Iris pigment epithelial cell (primary cell): ENCODE results near the gene ATF7.
A peak's percentile ranks its signal among the peaks of the same experiment; 100 is the strongest.
"Not testable (repeated sequence)": the region's sequence is repeated elsewhere in the genome, so short reads cannot be mapped to it uniquely, and the experiment has no call there.

Source experiments
- DNase-seq: peaks from one replicate; pipeline ENCODE4 v3.0.0-alpha.2; 2011; ENCODE audit warnings: low read depth

Gene ATF7

DNA sequence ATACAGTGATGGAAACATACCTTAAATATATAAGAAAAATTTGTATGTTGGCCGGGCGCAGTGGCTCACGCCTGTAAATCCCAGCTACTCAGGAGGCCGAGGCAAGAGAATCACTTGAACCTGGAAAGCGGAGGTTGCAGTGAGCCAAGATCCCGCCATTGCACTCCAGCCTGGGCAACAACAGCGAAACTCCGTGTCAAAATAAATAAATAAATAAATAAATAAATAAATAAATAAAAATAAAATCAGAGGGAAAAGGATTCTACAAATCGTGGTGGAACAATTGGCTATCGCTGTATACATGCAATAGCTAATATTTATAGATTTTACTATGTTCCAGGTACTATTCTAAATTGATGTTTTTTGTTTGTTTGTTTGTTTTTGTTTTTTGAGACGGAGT, 1.7 kb upstream of the ATF7 start:
- DNase-seq: no peak

DNA sequence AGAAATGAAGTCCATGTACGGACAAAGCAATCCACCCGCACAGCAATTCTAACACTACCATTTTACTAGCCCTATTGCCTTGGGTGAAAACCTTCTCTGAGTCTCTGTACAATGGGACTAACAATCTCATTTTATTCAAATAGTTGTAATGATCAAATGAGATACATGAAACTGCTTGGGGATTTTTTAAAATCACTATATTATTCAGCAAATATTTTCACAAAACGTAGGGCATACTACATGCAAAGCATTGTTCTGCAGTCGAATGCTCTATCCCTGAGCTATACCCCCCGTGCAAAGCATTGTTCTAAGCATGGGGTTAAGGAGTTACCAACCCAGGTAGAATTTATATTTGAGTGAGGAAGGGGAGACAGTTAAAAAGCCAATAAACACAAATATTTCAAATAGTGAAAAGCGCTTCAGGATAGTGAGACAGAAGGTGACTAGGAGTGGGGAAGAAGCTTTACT, 554 bp upstream of the ATF7 start:
- DNase-seq: no peak

DNA sequence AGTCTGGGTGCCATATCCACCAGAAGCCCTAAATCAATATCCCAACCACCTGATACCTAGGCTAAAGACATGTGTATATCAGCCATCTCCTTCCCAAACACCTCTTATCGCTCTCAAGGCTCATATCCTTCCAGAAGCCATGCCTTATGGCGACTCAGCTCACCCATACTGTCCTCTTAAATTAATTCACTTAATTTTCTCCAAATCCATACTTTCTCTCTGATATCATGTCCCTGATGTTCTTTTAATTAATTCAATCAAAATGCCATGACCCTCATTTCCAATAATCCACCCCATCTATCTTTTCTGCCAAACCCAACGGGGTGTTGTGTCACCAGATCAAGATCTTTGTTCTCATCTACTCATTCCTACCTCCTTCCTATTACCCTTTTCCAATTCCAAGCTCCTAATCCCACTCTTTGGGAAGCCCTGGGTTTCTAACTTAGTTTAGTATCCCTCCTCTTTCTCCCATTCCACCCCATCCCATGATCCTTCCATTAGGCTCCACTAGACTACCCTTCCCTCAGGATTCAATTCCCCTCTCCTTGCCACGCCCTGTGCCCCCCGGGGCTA, 723 bp downstream of the ATF7 start:
- DNase-seq: no peak

DNA sequence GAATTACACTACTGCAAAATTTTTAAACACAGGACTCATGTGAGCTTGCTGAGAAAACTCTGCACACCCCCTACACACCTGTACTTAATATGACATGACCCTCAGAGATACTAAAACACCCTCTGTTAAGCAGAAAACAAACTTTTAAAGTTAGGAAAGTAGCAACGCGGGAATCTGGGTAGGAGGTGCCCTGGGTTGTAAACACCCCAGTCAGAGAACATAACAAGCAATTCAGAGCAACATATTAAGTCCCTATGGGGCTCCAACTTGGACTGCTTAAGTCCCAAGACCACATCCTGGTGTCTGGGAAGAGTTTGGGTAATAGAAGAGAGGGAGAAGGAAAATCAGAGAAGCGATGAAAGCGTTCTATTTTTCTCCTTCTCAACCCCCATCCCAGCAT, 1.2 kb downstream of the ATF7 start:
- no peak for DNase-seq

DNA sequence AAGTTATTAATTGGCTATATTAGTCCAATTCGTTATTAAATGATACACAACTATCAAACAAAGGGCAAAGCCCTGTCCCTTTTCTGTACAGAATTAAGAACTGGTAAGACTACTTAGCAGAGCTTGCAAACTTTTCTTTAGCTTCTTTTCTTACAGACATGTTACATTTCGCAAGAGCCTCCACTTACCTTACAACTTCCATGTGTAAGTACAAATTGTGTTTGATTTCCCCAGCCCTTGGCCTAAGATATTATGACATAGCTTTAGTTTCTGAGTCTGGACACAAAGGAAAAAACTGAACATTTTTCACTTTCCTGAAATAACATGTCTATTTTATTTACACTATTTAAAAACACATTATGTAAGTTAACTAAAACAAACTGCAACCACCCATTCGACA, 1.7 kb downstream of the ATF7 start:
- DNase-seq: peak; percentile 65

DNA sequence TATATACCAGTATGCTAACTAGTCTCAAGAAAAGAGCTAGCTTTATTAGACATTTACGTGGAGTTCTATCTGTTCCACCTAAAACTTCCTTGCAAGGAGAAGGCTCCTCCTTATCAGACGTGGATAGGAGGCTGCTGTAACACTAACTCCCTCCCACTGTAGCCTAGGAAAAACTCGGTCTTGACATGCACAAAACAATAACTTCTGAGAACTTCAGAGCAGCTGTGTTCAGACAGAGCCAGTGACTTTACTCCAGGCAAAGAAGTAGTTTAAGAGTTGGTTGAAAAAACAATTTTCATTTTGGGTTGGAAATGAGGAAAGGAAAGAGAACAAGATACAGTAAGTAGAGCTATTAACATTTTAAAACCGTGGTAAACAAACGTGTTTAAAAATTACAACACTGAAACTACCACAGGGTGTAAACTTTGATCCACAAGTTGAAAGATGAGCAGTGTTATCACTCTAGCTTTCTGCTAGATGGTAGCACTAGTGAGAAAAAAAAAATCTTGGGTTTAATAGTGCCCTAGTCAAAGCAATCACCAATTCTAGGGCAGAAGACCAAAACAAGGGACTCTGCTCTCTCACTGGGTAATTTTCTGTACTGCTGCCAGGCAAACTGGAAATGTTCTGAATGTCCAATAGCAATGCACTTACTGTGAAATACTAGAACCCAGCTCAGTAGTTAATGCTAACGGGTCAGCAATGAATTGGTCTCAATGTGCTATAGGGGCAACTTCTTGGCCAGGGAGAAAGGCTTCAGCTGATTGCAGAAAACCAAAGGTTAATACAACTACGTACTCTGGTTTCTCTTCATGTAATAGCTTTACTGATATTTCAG, 2.4 kb downstream of the ATF7 start:
- peak; percentile 74 for DNase-seq

DNA sequence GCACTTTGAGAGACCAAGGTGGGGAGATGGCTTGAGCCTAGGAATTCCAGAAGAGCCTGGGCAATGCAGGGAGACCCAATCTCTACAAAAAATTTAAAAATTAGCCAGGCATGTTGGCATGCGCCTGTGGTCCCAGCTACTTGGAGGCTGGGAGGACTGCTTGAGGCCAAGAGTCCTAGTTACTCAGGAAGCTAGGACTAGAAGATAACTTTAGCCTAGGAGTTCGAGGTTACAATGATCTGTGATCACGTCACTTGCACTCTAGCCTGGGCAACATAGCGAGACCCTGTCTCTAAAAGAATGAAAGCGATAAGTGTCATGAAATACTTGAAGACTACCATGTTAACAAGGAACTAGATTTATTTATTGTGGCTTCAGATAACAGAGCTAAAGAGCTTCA, 3.5 kb downstream of the ATF7 start:
- no peak for DNase-seq

DNA sequence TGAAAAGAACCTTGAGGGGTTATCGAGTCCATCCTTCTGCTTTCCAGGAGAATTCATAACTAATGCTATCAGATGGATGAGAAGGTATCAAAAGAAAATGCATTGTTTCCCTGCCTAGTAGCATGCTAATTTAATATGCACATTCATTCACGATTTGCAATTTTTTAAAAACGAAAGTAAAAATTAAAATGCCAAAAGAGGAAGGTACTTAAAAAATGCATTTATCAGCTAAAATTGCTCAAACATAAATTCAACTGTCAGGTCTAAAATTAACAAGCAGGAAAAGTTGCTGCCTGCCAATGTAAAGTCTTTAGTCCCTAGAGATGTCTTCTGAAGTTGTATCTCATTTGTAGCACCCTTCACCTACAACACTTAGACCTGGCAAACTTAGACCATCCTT, 7.9 kb downstream of the ATF7 start:
- DNase-seq: no peak

DNA sequence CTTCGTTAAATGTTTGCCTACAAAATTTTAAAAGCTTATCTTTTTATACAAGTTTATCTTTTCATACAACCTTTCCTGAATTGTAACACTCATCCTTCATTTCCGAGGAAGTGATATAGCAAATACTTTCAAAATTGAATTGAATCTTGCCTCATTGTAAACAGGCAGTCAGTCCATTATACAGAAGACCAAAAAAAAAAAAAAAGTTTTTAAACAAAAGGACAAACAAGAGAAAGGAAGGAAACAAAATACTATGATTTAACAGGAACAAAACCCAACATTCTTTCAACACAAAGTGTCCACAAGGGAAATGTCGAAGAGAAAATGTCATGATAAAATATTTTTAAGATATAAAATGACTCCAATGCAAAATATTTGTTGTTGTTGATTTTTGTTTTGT, 8.5 kb downstream of the ATF7 start:
- DNase-seq: no peak

DNA sequence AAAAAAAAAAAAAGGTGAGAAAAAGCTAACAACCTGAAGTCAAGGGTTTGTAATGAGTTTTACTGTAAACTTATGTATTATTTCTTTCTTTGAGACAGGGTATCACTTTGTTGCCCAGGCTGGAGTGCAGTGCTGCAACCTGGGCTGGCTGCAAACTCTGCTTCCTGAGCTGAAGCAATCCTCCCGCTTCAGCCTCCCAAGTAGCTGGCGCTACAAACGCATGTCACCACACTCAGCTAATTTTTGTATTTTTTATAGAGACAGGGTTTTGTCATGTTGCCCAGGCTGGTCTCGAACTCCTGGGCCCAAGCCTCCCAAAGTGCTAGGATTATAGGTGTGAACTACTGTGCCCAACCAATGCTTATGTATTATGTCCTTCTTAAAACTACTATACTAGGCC, 9.2 kb downstream of the ATF7 start:
- no peak for DNase-seq

DNA sequence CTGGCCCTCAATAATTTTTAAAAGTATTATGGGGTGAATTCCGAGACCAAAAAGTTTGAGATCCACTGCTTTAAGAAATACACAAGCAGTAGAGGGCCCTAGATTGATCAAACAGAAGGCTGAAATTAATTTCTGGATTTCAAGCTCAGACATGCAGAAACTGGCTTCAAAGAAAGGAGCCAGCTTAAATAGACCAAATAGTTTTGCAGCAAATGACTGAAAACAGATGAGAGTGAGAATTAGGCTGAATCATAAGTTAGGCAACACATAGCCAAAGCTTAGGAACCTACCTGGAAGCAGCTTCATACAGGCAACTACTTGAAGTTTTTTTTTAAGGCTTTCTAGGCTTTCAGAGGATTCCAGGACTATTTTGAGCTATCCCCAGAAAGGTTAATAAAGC, 12.4 kb downstream of the ATF7 start:
- DNase-seq: peak; percentile 53

DNA sequence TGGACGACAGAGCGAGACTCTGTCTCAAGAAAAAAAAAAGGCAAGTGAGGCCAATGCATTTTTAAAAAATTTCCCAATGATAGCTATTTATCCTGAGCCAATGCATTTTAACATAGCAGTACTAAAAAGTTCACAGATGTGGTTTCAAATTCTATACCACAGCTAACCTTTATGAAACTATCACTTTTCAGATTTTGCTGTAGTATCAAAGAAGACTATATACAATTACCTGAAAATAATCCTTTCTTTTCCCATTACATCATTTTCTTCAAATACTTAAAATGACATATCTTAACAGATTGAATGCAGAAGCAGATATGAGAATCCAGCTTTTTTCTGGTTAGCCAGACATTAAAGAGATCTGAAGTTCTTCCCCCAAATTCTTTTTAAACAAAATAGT, 13.2 kb downstream of the ATF7 start:
- no peak for DNase-seq

DNA sequence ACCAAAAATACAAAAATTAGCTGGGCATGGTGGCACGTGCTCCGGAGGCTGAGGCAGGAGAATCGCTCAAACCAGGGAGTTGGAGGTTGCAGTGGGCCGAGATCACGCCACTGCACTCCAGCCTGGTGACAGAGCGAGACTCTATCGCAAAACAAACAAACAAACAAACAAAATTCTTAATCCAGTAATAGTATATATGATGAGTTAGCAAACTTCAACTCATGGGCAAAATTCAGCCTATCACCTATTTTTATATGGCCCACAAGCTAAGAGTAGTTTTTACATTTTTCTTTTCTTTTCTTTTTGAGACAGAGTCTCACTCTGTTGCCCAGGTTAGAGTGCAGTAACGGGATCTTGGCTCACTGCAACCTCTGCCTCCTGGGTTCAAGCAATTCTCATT, 14.9 kb downstream of the ATF7 start:
- no peak for DNase-seq

DNA sequence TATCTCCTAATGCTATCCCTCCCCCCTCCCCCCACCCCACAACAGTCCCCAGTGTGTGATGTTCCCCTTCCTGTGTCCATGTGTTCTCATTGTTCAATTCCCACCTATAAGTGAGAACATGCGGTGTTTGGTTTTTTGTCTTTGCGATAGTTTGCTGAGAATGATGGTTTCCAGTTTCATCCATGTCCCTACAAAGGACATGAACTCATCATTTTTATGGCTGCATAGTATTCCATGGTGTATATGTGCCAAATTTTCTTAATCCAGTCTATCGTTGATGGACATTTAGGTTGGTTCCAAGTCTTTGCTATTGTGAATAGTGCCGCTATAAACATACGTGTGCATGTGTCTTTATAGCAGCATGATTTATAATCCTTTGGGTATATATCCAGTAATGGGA, 19.5 kb downstream of the ATF7 start:
- not testable (repeated sequence) for DNase-seq

DNA sequence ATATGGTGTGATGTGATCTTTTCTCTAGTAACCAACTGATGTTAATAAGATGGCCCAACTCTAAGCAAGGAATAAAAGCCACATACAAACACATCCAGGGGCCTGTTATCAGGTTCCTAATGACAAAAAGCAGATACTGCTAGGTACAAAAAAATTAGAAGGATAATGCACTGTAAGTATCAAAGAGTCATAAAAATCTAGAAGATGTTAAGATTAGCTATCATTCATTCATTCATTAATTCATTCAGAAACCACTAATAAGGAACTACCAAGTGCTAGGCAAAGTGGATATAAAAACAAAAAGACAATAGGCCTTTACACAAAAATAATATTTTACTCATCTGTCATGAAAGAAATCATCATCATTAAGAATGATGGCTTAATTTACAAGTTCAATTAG, 21.6 kb downstream of the ATF7 start:
- no peak for DNase-seq

DNA sequence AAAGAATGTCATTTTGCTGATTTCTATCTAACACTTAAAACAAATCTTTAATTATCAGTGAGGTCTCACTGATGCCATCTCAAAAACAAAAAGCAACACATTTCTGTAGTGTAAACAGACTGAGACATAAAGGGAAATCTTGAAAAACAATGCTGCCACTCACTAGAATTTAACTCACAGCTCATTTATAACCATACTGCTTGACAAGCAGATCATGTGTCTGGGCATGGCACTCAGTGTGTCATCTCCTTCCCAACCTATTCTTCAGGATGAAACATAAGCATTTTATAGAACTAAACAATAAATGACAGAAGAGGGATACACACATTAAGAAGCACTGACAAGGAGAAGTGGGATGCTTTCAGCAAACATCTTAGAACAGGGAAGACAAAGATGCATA, 22.4 kb downstream of the ATF7 start:
- DNase-seq: no peak

DNA sequence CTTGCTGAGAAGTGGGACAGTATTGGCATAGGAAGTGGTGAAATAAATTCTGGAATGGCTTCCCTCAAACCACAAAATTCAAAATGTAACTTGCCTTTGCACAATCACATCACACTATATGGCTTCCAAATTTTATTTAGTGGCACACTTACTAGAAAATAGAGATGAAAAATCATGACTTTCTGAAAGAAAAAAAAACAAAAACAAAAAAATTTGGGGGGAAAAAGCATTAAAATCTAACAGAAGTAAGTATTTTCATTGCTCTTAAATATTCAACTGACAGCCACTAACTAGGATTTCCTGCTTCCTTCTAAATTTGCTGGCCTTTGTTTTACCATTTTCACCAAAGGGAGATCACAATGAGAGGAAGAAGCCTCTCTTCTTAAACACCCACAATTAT, 23.0 kb downstream of the ATF7 start:
- DNase-seq: no peak

DNA sequence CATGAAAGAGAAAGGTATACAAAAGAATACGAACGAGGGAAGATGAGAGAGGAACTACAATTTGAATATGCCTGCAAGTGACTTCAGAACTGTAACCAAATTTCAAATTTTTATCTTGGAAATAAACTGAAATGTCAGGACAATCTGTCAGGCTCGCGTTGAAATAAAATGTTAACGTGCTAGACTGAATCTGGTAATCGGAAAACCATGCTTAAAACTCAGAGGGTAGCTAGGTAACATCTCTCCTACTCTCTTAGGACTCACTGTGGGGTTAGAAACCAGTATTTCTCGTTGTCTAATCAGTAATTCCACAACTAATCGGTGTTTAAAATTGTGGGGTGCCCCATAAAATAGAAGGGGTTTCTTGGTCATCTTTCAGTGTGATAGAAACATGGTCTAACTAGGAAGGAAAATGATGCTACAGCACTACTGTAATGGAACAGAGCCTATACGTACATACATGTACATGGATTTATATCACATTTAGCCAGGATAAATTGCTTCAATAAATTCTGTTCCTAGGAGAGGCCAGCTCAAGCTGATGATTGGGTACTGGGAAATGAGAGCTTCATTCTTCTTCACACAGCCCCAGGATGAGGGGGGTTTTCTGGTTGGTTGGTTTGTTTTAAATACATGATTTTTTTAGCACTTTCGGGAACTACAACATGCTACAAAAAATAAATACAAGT, 23.9 kb downstream of the ATF7 start:
- no peak for DNase-seq

DNA sequence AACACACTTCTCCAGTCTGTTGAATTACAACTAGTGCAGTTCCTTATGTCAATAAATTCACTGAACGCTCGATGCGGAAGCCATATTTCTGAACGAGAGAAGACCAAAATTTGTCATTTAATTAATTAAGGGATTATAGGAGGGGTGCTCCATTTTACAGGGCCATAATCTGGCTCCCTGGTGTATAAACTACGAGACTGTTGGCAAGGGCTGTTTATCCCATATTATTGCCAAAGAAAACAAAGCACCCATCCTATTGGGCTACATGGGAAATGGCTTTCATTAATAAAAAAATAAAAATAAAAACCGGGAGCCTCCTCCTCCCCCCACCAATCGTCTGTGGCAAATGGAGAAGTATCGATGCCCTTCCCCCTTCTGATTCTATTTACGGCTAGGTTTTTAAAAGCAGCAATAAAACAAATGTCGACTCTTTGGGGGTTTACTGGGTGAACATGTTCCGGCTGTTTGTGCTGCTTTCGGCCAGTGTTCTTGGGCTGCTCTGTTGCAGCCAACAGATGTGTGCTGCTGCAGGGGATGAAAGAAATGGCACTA, 24.8 kb downstream of the ATF7 start:
- DNase-seq: no peak

DNA sequence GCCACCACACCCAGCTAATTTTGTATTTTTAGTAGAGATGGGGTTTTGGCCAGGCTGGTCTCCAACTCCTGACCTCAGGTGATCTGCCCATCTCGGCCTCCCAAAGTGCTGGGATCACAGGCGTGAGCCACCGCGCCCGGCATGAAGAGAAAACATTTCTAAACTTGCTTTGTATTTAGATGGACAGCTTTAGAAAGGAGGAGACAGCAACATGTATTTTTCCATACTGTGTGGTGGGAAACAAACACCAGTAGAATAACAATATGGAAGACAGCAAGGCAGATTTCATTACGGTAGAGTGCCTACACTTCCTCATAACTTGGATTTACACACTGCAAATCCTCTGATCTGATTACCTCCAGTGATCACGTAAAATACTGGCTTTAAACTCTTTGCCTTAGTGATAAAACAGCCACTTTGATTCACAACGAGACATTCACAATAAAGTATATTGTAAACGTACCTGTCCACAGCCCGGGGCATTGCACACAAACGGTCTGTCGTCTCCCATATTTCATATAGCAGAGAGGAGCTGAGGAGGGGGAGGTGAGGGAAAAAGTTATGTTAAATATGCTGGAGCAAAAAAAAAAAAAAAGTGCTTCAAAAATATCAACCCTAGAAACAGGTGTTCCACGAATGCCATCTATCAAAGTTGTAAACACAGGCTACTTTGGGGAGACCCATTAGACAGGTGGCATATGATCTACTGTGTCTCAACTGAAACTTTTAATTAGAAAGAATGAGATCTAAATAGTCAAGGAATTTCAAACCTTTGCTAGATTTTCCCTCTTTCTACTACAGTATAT, 25.5 kb downstream of the ATF7 start:
- no peak for DNase-seq

DNA sequence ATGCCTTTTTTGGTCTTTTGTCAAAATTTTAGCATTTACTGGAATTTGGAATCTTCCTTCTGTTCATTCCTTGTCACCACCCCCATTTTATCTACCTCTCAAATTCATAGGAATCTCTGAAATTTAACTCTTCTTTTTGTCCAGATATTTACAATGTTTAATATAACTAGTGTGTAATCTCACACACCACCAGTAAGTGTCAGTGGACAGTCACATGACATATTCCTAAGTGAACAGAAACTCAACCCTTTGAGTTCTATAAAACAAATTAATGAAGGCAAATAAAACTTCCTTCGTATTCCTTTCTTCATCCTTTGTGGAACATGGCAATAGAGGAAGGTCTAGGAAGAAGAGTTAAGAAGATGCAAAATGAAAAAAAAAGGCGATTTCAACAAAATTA, 26.6 kb downstream of the ATF7 start:
- DNase-seq: no peak

DNA sequence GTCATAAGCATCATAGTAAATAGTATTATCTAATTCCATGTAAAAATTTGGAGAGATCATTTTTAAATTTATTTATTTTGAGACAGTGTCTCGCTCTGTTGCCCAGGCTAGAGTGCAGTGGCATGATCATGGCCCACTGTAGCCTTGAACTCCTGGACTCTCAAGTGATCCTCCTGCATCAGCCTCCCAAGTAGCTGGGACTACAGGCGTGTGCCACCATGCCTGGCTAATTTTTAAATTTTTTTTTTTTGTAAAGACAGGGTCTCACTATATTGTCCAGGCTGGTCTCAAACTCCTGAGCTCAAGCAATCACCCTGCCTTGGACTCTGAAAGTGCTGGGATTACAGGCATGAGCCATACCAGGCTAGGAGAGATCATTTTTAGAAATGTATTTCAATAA, 27.2 kb downstream of the ATF7 start:
- DNase-seq: not testable (repeated sequence)
